ENCODE measurements around the gene SNX20.

The SNX20 gene

DNA sequence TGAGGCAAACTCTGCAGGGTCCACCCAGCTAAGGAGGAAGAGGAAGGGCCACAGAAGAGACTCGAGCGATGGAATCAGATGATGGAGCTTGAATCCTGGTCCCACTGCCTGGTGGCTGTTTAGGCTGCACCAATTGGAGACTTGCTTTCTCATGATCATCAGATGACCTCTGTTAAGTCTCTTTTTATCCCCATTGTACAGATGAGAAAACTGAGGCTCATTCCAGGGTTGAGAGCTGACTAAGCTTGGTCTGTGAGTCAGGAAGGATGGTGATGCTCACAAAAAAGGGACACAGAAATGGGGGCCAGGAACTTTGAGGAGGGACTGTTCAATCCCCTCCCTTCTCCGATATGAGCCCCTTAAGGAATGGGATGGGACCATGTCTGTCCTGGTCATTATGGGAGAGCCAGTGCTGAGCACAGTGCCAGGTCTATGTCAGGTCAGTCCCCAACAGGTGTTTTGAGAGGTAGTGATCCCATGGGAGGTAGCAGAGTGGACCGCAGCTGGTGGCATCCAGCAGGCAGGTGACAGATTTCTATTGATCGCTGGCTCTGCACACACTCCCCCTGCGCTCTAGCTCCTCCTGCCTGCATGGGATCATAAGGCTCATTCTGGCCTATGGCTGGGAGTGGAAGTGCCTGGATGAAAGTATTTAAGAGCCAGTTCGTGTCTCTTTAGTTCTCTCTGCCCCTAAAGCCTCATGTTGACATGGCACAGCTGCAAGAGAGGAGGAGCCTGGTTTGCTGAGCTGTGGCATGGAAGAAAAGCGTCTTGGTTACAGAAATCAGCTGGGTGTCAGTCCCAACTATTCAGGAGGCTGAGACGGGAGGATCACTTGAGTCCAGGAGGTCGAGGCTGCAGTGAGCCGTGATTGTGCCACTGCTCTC lies 27.2 kb downstream of the SNX20 start:
- DNase-seq, result no peak

DNA sequence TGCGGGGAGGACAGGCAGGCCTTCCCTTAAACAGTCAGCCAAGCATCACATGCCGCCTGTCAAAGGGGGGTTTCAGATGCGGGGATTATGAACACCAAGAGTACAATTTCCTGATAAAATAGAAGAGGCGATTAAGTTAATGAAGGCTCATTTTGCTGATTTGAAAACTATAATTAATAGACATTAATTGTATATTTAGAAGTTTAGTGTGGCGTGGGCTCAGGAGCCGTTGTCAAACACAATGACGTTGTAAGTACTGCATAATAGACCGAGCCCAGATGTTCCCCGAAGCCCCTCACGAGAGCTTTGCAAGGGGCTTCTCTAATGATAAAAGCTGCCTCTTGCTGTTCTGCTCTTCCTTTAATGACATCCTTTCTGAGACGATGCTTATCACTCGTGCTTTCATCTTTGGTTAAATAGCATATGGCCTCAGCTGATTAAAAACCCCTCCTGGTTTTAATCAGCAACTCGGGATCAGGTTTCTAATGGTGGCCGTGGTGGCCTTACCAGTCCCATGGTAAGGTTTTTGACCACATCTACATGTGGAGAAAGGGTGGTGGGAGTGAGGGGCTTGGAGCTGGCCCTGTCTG lies 28.2 kb downstream of the SNX20 start:
- no peak for DNase-seq

DNA sequence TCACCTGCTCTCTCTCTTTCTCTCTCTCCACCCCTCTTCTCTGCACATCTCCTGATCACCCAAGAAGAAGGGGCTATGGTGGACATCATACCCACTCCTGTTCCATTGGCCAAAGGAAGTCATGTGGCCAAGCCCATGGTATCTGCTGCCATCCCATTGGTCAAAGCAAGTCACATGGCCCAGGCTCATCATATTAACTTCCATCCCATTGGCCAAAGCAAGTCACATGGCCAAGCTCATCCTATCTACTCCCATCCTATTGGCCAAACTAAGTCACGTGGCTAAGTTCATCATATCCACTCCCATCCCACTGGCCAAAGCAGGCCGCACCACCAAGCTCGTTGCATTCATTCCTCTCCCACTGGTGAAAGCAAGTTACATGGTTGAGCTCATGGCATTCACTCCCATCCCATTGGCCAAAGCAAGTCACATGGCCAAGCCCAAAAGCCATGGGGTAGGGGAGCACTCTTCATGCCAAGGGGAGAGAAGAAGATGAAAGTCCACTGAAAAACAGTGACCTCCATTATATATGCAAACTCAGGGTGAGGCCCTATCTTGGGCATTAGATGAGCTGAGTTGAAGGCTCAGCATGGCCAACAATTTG lies 29.2 kb downstream of the SNX20 start:
- DNase-seq, result no peak

DNA sequence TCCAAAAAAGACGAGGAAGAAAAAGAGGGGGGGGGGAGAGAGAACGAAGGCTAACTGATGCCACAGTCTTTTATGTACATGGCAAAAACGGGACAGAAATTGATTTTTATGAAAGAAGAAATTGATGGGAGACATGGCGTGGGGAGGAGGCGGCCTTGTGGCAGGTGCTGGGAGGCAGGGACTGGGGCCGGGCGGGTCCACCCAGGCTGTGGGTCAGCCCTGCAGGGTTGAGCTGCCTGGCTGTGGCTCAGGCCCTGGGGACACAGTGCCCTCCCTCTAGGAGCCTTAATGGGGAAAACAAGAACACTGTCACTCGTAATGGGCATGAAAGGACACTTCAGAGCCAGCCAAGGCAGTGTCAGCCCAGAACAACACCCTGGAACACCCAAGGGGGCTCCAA lies 34.8 kb downstream of the SNX20 start:
- no peak for DNase-seq

DNA sequence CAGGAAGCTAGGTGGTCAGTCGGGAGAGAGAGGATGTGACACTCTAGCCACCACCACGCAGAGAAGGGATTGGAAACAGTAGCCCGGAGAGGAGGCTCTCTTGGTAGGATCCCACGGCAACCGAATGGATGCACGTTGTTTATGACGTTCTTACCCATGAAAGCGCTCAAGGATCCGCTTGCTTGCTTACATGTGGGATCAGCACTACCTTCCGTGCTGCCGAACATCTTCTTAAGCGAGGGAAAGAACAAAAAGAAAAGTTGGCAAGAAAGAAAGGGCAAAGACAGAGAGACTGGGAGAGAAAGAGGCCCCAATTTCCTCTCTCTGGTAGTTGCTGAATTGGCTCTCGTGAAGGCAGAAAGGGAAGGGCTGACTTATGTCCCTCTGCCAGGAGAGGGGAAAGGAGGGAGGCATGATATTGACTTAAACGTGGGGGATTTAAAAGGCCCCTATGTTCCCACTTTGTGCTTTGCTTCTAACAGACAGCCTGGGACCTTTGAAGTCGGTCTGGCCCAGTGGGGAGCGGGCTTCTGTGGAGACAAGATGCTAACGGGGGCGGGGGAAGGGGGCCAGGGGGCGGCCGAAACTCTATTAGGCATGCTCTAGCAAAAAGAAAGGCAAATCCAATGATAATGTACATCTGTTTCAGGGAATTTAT lies 35.4 kb downstream of the SNX20 start:
- DNase-seq, result no peak

DNA sequence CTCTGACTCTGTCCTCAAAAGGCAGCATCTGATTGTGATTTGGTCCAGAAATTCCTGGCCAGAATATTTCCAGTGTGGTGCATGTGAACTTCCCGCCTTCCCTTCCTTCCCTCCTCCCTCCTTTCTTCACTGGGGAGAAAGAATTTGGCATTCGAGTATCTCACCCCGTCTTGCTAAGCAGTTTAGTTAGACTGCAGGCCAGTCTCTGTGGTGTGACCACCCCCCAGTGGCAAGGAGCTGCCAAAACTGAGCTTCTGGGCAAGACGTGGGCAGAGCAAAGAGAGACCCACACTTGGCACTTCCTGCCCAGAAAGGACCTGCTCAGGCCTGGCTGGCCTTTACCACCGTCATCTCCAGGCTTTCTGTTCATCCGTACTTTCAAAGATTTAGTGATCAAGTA lies 36.4 kb downstream of the SNX20 start:
- no peak for DNase-seq

DNA sequence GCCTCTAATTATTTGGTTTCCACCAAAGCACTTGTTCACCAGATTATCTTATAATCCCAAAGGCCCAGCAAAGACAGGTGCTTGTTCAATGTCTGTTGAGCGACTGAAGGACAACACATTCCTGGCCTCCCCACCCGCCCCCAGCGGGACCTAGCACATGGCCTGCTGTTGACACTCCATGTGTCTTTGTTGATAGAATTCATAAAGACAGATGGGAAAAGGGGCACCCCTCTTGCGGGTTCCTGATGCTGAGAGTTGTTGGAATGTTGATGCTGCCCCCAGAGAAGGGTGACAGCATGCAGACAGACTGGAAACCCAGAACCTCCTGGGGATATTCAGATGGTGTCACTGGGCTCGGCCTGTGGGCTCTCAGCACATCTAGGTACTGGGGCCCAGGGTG lies 36.9 kb downstream of the SNX20 start:
- no peak for DNase-seq

DNA sequence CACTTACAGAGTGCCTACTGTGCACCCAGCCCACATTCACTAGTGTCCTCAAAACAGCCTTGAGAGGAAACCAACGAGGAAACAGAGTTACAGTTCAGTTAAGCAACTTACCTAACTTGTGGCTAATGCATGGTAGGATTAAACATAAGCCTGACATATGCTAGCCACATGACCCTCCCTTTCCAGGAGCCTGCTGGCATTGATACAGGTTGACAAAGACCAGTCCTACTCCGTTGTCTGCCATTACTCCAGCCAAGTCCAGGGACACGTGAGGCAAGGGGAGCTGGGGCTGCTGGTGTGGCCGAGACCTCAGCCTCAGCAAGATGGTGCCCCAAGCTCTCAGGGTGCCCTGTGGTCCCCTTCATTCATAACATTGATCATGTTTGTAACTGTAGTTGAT lies 37.9 kb downstream of the SNX20 start:
- DNase-seq, result no peak

DNA sequence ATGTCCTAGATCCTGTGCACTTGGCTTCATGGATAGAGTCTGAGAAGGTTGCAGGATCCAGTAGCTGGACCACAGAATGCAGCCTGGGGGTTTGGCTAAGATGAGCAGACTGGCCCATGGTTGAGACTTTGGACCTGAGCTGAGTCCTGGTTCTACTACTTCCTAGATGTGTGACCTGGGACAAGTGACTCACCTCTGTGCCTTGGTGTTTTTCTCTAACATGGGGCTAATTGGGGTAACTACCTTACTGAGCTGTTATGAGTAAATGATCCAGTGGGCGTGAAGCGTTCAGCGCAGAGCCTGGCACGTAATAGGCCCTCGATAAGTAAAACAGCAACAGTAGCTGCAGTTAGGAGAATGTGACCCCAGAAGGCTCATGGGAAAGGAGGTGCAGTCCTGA lies 38.8 kb downstream of the SNX20 start:
- no peak for DNase-seq

DNA sequence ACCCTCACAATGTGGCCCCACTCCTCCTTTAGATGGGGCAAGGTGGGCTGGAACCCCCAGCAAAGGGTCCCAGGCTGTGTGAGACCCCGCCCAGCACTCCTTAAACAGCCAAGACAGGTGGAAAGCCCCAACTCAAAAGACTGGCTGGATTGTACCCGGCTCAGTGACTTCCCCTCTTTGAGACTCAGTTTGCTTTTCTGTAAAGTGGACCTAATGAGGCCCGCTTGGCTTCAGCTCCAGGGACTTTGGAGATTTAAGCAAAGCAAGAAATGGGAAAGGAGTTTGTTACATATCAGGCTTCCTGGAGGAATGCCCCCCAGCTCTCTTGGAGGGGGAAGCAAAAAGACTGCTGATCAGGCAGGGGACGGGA lies 39.3 kb downstream of the SNX20 start:
- DNase-seq, result no peak

DNA sequence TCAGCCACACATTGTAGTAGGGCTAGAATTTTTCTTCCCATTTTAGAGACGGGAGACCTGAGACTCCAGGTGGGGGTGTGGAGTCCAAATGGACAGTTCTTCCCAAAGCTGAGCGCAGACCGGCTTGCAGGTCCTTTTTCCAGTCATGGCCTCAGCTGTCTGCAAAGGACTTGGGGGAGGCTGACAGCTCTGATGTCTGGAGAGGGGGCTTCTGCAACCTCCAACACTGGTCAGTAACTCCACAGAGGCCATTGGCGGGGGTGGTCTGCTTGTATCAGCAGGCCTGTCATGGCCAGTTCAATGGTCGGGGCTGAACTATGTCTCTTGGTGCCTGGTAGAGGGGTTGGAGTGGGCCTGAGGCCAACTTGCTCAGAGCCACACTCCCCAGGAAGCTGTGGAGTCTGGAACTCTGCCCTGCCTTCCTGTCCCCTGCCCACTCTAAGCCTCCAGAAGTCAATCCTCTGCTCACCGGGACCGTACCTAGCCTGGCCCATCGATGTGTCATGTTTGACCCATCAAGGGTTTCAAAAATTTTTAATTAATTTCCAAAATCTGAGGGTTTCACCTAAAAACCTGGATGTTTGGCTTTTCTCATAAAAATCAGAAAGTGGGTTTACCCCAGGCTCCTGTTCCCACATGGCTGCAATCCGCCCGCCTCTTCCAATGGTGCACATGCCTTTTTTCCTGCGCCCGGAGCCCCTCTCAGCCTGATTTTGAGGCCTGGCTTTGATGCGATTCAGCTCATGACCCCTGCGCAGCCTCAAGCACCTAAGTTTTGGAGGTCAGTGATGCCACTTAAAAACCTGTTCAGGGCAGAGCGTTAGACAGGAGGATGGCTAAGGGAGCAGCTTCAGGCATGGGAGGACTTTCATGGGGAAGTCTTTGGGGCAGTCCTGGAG lies 39.9 kb downstream of the SNX20 start:
- DNase-seq, result no peak

DNA sequence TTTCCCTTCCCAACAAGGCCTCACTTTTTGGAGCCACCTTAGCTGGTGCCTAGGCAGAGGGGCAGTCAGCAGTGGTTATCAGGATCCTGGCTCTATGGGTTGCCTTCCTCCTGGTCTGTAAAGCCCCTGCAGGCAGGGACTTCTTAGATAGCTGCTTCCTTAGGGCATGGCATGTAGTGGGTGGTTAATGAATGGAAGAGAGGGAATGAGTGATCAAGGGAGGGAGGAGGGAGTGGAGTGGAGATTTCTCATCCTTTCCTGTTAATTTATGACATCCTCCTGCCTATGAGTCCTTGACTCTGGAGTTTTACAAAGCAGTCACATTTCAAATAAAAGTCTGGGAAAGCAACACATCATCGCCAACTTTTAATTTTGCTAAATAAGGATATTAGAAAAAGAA lies 40.7 kb downstream of the SNX20 start:
- DNase-seq, result no peak

DNA sequence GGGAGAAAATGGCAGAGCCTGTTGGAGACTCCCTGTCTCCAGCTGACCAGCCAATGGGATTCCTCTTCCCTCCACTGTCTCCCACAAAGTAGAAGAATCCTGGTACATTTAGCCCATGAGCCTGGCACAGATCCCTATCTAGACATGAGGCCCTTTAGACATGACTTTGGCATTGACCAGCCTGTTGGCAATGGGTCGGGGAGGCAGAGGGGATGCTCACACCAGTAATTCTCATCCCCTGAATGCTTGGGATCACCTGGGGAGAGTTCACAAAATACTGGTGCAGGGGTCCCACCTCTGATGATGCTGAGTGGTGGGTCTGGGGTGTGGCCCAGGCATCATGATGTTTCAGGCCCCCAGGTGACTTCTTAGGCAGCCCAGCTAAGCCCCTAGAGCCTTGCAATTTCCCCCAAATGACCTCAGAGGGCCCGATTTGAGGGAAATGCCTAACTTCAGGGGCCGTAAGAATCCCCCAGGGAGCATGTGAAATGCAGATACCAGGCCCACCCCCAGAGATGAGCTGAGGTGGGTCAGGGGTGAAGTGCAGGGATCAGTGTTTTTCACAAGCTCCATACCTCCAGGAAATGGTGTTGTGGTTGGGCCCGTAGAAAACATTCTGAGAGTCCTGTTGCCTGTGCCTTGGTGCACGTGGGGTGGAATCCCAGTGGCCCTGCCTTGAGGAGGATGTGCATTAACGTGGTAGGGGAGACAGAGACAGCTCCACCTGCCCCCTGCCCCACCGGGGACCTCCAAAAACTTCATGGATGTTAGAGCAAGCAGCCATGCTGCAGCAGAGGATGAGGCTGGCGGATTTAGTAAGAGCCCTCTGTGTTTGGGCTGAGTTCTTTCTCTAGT lies 42.1 kb downstream of the SNX20 start:
- DNase-seq, result no peak

DNA sequence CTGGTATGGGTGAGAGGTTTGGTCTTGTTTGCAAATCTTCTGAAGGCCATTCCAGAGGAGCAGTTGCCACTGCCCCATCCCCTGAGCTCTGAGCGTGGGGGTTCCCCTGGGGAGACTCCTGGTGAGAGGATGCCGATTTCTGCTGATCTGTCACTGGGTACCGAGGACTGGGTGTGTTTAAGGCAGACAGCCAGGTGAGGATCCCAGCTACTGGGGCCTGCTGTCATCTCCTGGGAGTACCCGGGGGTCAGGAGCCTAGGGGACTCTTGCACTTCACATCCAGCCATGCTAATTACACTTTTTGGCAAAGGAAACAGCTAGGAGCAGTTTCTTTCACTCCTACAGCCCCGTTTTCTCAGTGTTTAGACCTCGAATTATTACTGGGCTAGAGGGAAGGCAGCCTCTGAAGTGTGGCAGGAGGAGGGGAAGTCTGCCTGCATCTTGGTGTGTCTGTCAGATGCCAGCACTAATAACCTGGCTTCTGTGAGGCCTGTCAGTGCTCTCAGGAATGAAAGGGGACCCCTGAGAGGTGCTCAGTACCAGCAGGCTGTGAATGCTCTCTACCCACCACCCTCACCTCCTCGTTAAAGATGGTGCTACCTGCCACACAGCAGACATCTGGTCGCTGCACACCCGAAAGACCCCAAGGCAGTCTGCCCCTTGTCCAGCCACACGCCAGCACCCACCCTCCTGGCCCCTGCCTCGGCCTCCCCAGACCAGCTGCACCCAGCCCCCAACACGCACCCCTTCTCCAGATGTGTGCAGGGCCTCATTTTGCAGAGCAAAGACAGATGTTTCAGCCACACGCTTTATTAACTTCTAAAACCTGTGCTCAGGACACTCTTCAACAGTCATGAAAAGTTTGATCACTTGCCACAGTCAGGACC lies 43.2 kb downstream of the SNX20 start:
- DNase-seq, result no peak

DNA sequence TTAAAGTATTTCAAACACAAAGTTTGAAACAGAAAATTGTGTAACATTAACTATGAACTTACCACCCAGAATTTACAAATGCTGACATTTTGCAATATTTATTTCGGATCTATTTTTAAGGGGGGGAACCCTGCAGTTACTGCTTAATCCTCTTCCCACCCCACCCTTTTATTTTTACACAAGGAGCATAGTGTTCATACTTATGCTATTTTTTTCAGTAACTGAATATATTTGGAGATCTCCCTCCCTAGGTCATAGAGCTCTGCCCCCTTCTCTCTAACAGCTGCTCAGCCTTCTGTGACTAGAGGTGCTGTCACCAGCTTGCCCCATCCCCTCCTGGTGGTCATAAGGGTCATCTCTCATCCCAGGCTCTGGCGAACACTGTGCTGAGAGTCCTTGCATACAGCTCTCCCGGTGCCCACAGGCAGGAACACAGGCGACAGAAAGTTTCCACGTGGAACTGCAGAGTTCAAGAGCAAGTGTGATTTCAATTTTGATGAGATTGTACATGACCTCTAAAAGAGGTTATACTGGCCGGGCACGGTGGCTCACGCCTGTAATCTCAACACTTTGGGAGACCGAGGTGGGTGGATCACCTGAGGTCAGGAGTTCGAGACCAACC lies 44.2 kb downstream of the SNX20 start:
- no peak for DNase-seq

DNA sequence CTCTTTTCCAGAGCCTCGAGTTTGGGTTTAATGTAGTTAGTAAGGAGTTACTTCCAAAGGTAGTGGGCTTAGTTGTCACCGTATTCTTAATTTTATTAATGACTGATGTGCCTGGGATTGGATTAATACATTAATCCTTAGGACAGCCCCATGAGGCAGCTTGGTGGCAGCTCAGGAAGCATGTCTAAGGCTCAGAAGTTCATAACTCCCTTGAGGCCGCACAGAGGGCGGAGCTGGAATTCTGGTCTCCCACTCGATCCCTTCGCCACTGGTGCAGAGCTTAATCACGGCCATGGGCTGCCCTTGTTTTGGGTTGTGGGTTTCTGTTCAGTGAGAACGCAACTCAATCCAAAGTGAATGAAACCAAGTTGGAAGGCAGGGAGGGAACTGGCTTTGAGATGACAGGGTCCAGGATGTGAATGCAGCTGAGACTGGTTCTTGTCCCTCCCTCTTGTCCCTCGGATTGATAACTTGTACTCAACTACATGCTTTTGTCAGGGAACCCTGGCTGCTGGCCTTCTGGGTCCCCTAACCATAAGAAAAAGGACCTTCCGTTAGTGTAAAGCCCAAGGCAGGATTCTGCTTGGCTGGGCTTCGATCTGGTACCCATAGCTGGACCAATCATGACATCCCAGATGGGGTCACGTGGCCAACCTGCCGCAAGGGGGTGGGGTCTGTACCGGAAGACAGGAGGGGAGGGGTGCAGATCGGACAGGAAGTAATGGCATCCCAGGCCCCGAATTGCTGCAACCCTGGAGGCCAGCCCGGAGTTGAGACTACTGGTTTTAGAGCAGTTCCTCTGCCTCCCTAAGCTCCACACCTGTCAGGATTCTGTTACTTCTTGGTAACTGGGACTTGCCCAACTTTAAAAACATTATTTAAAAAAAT lies 45.4 kb downstream of the SNX20 start:
- no peak for DNase-seq

DNA sequence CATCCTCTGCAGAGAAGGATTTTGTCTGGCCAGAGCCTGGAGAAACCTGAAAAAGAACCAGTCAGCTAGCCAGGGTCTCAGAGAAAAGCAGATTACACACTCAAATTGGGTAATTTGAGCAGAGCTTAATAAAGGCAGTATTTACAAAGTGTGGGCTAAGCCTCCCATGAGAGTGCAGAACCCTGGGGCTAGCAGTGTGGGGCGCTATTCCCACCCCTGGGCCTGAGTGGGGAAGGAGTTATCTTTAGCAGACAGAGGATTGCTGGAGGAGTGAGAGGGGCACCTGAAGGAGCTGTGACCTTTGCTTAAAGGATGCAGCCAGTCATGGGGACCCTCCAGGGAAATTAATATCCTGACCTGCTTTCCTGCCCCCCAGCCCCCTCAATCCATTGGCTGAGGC lies 46.2 kb downstream of the SNX20 start:
- no peak for DNase-seq

DNA sequence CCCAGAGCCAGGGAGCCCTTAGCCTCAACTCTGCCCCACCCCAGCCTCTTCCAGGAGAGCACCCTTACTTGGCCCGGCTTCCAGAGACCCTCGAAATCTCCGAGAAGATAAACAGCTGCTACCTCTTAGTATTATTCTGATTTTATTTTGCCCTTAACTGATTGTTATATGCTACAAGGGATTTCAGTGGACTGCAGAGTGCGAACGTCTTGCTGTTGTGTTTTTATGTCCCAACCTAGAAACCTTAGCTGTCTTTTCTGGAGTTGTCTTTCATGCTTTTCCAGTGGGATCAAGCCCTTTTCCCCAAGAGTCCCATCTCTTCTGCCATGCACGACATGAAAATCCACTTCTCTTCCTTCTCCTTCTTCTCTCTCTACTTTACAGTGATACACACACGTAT lies 47.0 kb downstream of the SNX20 start:
- DNase-seq, result no peak
